Hematopoietic multipotent progenitor cell treated with erythropoietin and hydrocortisone succinate and interleukin-3 and kit ligand, for 8 days (in vitro differentiated cells): ENCODE data around the gene ODAD2.

Experiments
- DNase-seq: peaks from one replicate; pipeline ENCODE4 v3.0.0-alpha.2; 2015

Gene ODAD2

GRCh38 chr10:27833792-27834191 lies 165.1 kb downstream of the ODAD2 start:
- no peak for DNase-seq

GRCh38 chr10:27832826-27833225 lies 166.1 kb downstream of the ODAD2 start:
- no peak for DNase-seq

- DNase-seq, result no peak
Observed at GRCh38 chr10:27826369-27826768, 172.5 kb downstream of the ODAD2 start.

GRCh38 chr10:27822301-27822700 lies 176.6 kb downstream of the ODAD2 start:
- DNase-seq, result no peak

DNA sequence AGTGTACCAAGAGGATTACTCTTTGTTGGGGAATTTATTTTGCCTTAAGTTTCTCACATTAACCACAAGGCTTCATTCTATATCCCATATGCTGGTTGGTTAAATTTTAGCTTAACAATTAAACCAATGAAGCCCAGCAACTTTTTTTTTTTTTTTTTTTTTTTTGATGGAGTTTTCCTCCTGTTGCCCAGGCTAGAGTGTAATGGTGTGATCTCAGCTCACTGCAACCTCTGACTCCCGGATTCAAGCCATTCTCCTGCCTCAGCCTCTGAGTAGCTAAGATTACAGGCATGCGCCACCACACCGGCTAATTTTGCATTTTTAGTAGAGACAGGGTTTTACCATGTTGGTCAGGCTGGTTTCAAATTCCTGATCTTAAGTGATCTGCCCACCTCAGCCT lies 178.2 kb downstream of the ODAD2 start:
- no peak for DNase-seq

GRCh38 chr10:27819781-27820531 lies 178.9 kb downstream of the ODAD2 start:
- DNase-seq, result no peak

DNA sequence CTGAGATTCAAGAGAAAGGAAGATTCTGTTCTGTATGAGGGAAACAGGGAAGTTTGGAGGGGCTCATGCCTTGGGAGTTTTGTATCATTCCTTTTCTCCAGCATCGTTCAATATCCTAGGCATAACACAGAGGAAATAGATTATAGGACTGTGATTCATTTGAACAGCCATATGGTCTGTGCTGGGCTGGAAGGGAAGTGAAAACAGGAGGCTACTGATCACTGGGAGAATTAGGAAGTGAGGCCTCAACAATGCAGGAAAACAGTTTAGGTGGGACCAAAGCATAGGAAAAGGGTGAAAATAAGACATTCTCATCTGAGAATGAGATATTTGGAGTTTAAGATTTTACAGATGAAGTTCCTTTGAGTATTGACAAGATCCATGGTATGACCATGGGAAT lies 182.6 kb downstream of the ODAD2 start:
- DNase-seq, result no peak

GRCh38 chr10:27815846-27816245 lies 183.0 kb downstream of the ODAD2 start:
- no peak for DNase-seq

DNA sequence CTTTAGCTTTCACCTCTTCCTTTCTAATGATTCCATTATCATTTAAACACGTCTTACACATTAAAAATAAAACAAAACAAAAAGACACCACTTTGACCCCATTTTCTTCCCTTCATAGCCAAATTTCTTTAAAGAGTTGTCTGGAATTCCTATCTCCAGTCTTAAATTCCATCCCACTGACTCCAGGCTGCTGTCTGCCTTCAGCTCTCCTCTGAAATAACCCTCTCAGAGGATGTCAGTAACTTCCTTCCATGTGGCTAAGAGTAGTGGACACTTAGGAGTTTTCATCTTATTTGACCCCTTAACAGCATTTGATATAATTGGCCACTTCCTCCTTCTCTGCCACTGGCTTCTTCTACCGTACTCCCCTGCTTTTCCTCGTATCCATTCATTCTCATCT lies 183.6 kb downstream of the ODAD2 start:
- DNase-seq, result no peak

DNA sequence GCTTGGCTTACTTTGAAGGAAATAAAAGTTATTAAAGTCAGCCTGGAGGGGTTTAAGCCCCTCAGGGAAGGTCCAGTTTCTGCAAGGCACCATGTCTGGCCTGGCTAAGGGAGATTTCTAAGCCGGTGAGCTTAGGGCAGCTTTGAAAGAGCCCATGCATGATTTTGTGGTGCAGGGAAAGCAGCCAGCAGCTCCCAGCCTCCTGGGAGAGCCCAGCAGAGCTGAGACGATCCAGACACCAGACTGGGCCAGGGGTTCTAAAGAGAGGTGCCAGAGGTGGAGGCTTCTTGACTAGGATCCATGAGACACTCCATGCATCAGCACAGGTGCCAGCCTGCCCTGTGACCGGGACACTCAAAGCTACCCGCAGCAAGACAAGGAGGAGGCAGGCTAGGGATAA lies 193.7 kb downstream of the ODAD2 start:
- DNase-seq, result no peak

- DNase-seq, result no peak
Observed at GRCh38 chr10:27804136-27804535, 194.7 kb downstream of the ODAD2 start.

DNA sequence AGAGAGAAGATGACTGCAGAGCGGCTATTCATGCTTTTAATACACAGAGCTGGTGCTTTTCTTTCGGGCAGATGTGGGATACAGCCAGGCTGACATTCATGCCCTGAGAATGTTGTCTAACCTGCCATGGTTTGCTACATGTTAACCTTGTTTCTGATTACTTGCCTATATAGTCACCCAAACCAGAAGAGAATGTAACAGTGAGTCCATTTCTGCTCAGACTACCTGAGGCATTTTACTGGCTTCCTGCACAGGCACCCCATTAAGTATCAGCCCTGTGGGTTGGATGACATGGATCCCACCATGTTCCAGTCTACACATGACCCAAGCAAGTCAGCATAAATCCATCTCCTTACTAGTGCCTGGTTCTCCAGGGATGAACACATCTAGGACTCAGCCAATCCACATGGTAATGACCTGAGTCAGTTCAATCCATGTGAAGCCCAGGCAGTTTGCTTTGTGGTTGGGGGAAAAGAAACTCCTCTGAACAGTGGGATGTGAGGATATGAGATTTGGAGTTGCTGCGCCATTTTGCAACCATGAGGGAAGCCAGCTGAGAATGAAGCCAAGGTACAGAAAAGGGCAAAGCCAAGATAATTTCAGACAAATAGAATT lies 197.6 kb downstream of the ODAD2 start:
- DNase-seq, result no peak

- DNase-seq, result no peak
Observed at GRCh38 chr10:27799046-27799445, 199.8 kb downstream of the ODAD2 start.

DNA sequence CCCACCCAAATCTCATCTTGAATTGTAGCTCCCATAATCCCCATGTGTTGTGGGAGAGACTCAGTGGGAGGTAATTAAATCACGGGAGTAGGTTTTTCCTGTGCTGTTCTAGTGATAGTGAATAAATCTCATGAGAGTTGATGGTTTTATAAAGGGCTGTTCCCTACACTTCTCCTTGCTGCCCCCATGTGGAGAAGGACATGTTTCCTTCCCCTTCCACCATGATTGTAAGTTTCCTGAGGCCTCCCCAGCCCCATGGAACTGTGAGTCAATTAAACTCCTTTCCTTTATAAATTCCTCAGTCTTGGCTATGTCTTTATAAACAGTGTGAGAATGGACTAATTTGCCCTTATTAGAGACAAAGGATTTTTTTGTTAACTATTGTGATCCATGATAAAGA lies 204.7 kb downstream of the ODAD2 start:
- DNase-seq, result peak; percentile 12

DNA sequence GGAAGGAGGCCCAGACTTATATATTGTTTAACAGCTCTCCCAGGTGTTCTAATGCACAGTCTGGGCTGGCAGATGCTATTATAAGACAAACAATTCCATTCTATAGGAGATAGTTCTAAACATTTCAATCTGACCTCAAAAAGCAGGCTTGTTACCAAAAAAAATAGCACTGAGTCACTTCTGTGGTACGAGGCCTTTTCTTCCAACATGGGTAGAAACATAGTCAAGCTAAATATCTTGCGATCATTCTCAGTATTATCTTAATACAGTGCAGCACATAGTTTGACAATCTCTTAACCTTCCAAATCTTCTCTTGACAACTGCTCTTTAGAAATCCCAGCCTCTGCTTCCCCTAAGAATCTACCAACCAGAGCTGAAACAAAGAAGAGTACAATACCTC lies 206.7 kb downstream of the ODAD2 start:
- DNase-seq, result no peak

DNA sequence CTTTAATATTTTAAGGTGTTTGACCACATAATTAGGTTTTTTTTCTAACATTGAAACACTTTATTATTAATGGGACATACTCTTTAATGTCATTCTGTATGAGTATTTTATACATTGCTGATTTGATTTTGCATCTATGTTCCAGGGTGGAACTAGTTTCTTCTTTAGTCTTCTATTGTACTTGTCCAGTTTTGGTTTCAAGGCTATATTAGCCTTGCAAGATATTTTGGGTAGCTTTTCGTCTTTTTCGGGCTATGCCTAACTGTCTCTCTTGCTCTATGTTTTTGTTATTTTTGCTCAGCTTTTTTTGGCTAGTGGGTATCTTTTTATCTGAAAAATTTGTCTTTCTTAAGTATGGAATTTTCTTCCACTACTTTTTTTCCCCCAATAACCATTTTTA lies 214.6 kb downstream of the ODAD2 start:
- no peak for DNase-seq

GRCh38 chr10:27783660-27784059 lies 215.2 kb downstream of the ODAD2 start:
- DNase-seq, result peak; percentile 16

GRCh38 chr10:27779462-27780015 lies 219.3 kb downstream of the ODAD2 start:
- no peak for DNase-seq

- no peak for DNase-seq
Observed at GRCh38 chr10:27774831-27775230, 224.0 kb downstream of the ODAD2 start.

- no peak for DNase-seq
Observed at GRCh38 chr10:27771231-27771630, 227.6 kb downstream of the ODAD2 start.

DNA sequence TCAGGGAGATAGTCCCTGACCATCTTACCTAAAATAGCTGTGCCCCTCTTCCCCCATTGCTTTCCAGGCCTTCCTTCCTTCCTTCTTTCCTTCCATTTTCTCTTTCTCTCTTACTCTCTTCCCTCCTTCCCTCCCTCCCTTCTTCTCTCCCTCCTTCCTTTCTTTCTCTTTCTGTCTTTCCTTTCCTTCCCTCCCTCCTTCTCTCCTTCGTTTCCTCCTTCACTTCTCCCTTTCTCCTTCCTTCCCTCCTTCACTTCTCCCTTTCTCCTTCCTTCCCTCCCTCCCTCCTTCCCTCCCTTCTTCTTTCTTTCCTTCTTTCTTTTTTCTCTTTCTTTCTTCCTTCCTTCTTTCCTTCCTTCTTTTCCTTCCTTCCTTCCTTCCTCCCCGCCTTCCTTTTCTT lies 228.7 kb downstream of the ODAD2 start:
- no peak for DNase-seq
